H9 (cell line): ENCODE data around the gene SRP54. TPM values are rescaled to one million over a fixed set of nuclear protein-coding genes. Genes with fewer than 3 reads are reported as not detected.

Experiments used
- DNase-seq: peaks from one replicate; pipeline ENCODE4 v3.0.0-alpha.2; 2017
- H2AFZ ChIP-seq: one replicate; pipeline ENCODE4 v1.6.1; 2013; ENCODE audit warnings: mild to moderate bottlenecking, low read length, control low read depth, moderate library complexity
- H2AK5ac ChIP-seq: 2 replicates; pipeline ENCODE4 v1.6.1; 2013; ENCODE audit warnings: low read length, control low read depth, mixed read lengths; ENCODE audit not compliant: insufficient read length
- H2BK120ac ChIP-seq: one replicate; pipeline ENCODE4 v1.6.1; 2013; ENCODE audit warnings: low read depth, mild to moderate bottlenecking, low read length, control low read depth, inconsistent platforms; ENCODE audit not compliant: poor library complexity, severe bottlenecking
- H2BK12ac ChIP-seq: 2 replicates; pipeline ENCODE4 v1.6.1; 2013; ENCODE audit warnings: low read length, control low read depth, mixed read lengths, low read depth; ENCODE audit not compliant: insufficient read length
- H2BK15ac ChIP-seq: 2 replicates; pipeline ENCODE4 v1.6.1; 2013; ENCODE audit warnings: low read depth, low read length, control low read depth
- H2BK20ac ChIP-seq: one replicate; pipeline ENCODE4 v1.6.1; 2013; ENCODE audit warnings: low read depth, mild to moderate bottlenecking, low read length, control low read depth, inconsistent platforms; ENCODE audit not compliant: poor library complexity, severe bottlenecking
- H2BK5ac ChIP-seq: 2 replicates; pipeline ENCODE4 v1.6.1; 2013; ENCODE audit warnings: low read length, control low read depth, mixed read lengths; ENCODE audit not compliant: insufficient read length
- H3K14ac ChIP-seq: 2 replicates; pipeline ENCODE4 v1.6.1; 2013; ENCODE audit warnings: low read length, control low read depth; ENCODE audit not compliant: insufficient read depth
- H3K18ac ChIP-seq: 2 replicates; pipeline ENCODE4 v1.6.1; 2013; ENCODE audit warnings: low read depth, mild to moderate bottlenecking, mixed read lengths, low read length, control low read depth; ENCODE audit not compliant: insufficient read length
- H3K23ac ChIP-seq: 2 replicates; pipeline ENCODE4 v1.6.1; 2013; ENCODE audit warnings: low read length, control low read depth, mixed read lengths, low read depth; ENCODE audit not compliant: insufficient read length
- H3K23me2 ChIP-seq: 2 replicates; pipeline ENCODE4 v1.6.1; 2013; ENCODE audit warnings: low read depth, mild to moderate bottlenecking, mixed read lengths, low read length, control low read depth; ENCODE audit not compliant: insufficient read length, poor library complexity, severe bottlenecking
- H3K27ac ChIP-seq: 2 replicates; pipeline ENCODE4 v1.5.1; 2013; ENCODE audit warnings: low read length, control low read depth, mixed read lengths, low read depth; ENCODE audit not compliant: insufficient read length
- H3K27me3 ChIP-seq: 2 replicates; pipeline ENCODE4 v1.6.1; 2013; ENCODE audit warnings: low read length, control low read depth, inconsistent platforms; ENCODE audit not compliant: insufficient read depth
- H3K4ac ChIP-seq: 2 replicates; pipeline ENCODE4 v1.6.1; 2013; ENCODE audit warnings: low read depth, mild to moderate bottlenecking, control low read depth, inconsistent platforms, low read length, moderate library complexity
- H3K4me1 ChIP-seq: 2 replicates; pipeline ENCODE4 v1.6.1; 2013; ENCODE audit warnings: low read length, control low read depth, inconsistent platforms; ENCODE audit not compliant: insufficient read depth
- H3K4me2 ChIP-seq: 2 replicates; pipeline ENCODE4 v1.6.1; 2013; ENCODE audit warnings: low read length, control low read depth, mixed read lengths; ENCODE audit not compliant: insufficient read length, insufficient read depth
- H3K56ac ChIP-seq: 2 replicates; pipeline ENCODE4 v1.6.1; 2013; ENCODE audit warnings: low read depth, mild to moderate bottlenecking, mixed read lengths, low read length, control low read depth; ENCODE audit not compliant: insufficient read length
- H3K79me1 ChIP-seq: 2 replicates; pipeline ENCODE4 v1.6.1; 2013; ENCODE audit warnings: low read depth, mild to moderate bottlenecking, moderate library complexity, low read length, control low read depth, inconsistent platforms; ENCODE audit not compliant: insufficient read depth, poor library complexity, severe bottlenecking
- H3K79me2 ChIP-seq: 2 replicates; pipeline ENCODE4 v1.6.1; 2013; ENCODE audit warnings: low read length, control low read depth, inconsistent platforms; ENCODE audit not compliant: insufficient read depth
- H3K9ac ChIP-seq: 2 replicates; pipeline ENCODE4 v1.6.1; 2013; ENCODE audit warnings: low read length, control low read depth, mixed read lengths; ENCODE audit not compliant: insufficient read length; ENCODE audit errors: extremely low read depth
- H3K9me3 ChIP-seq: one replicate; pipeline ENCODE4 v1.6.1; 2013; ENCODE audit warnings: low read depth, low read length, inconsistent platforms; ENCODE audit not compliant: control insufficient read depth
- H3T11ph ChIP-seq: one replicate; pipeline ENCODE4 v1.6.1; 2013; ENCODE audit warnings: mild to moderate bottlenecking, low read length, control low read depth, inconsistent platforms
- H4K20me1 ChIP-seq: one replicate; pipeline ENCODE4 v1.6.1; 2013; ENCODE audit not compliant: control insufficient read depth, insufficient read length, insufficient read depth
- H4K5ac ChIP-seq: 2 replicates; pipeline ENCODE4 v1.6.1; 2013; ENCODE audit warnings: low read depth, mild to moderate bottlenecking, mixed read lengths, low read length, control low read depth; ENCODE audit not compliant: insufficient read length
- H4K8ac ChIP-seq: replicated peaks from 2 replicates; pipeline ENCODE4 v1.6.1; 2013; ENCODE audit warnings: low read length, control low read depth, mixed read lengths, low read depth; ENCODE audit not compliant: insufficient read length
- H4K91ac ChIP-seq: 2 replicates; pipeline ENCODE4 v1.6.1; 2013; ENCODE audit warnings: low read depth, mild to moderate bottlenecking, moderate library complexity, mixed read lengths, low read length, control low read depth; ENCODE audit not compliant: insufficient read length
- H3K27ac Mint-ChIP-seq, 3 experiments: 2 replicates in 2 of 3; 3 replicates in 1 of 3; pipeline ENCODE4 v1.8.0; 2020 to 2021; ENCODE audit warnings: mixed read lengths in 3 of 3, mild to moderate bottlenecking in 1 of 3, moderate library complexity in 1 of 3
- H3K27me3 Mint-ChIP-seq: 2 replicates; pipeline ENCODE4 v1.8.0; 2021; ENCODE audit warnings: low read depth, mild to moderate bottlenecking, moderate library complexity, mixed read lengths
- H3K36me3 Mint-ChIP-seq, 3 experiments: 2 replicates in 2 of 3; 3 replicates in 1 of 3; pipeline ENCODE4 v1.8.0; 2020 to 2021; ENCODE audit warnings: low read depth in 3 of 3, mixed read lengths in 3 of 3; ENCODE audit not compliant: insufficient read depth in 1 of 3
- H3K4me1 Mint-ChIP-seq, 2 experiments: 2 replicates each; pipeline ENCODE4 v1.8.0; 2020; ENCODE audit warnings: mixed read lengths in 2 of 2
- H3K4me3 Mint-ChIP-seq, 2 experiments: 2 replicates in 1 of 2; 3 replicates in 1 of 2; pipeline ENCODE4 v1.8.0; 2020 to 2021; ENCODE audit warnings: mild to moderate bottlenecking in 2 of 2, mixed read lengths in 2 of 2, moderate library complexity in 1 of 2
- H3K9me3 Mint-ChIP-seq, 2 experiments: 2 replicates in 1 of 2; 3 replicates in 1 of 2; pipeline ENCODE4 v1.8.0; 2020; ENCODE audit warnings: mild to moderate bottlenecking in 2 of 2, mixed read lengths in 2 of 2, moderate library complexity in 1 of 2
- CTCF ChIP-seq: fragments of 200-600 bp; sonication (generic); conservative IDR thresholded peaks from 3 replicates; pipeline ENCODE4 v1.8.0; 2021; ENCODE audit warnings: antibody characterized with exemption, mild to moderate bottlenecking
- WGBS: extraction: QIAGEN DNeasy Blood & Tissue Kit; methylation state at CpG from one replicate; pipeline ENCODE4 v1.1.7; 2013; ENCODE audit warnings: missing lambda C conversion rate, low lambda C conversion rate, mixed read lengths; ENCODE audit not compliant: insufficient read length; ENCODE audit errors: extremely low coverage; 5-methylcytosine and 5-hydroxymethylcytosine counted together
- total RNA-seq: library from RNA; stranded (reverse); gene quantifications from 2 replicates; pipeline ENCODE4 v1.2.1, GENCODE V29; 2021

Gene SRP54
- total RNA-seq, 1 experiment from 2014 or later, result 57.7 TPM

GRCh38 chr14:34937876-34938275, 44.9 kb upstream of the SRP54 start:
- H2BK20ac ChIP-seq, result no peak overlapping the region
- no peaks in the 10 kb centered on the region for H4K20me1 ChIP-seq
- H3K14ac ChIP-seq, result no peak overlapping the region
- no peaks in the 10 kb centered on the region for H3K79me2 ChIP-seq
- H2AK5ac ChIP-seq, result no peak overlapping the region
- H3K4me2 ChIP-seq, result no peak overlapping the region
- H4K91ac ChIP-seq, result no peak overlapping the region
- Mint-ChIP-seq H3K9me3 (peaks cover 4 to 6% of the 10 kb centered on the region in 2 experiments; a peak in 2 of 5 replicates), H3K4me1 (no peaks in the 10 kb centered on the region), H3K4me3 (no peak overlapping the region), H3K27ac (no peak overlapping the region), H3K36me3 (peaks cover 0 to 4% (median 3%) of the 10 kb centered on the region in 3 experiments; a peak in 1 of 7 replicates), H3K27me3 (no peaks in the 10 kb centered on the region)
- H3K9me3 ChIP-seq, result no peaks in the 10 kb centered on the region
- no peak overlapping the region for H2BK120ac ChIP-seq
- no peak overlapping the region for H3K4ac ChIP-seq
- H3K27ac ChIP-seq, result no peak overlapping the region
- no peak for TF ChIP-seq CTCF
- H2BK15ac ChIP-seq, result no peak overlapping the region
- H3K4me1 ChIP-seq, result no peaks in the 10 kb centered on the region
- no peak overlapping the region for H3K18ac ChIP-seq
- H3K79me1 ChIP-seq, result no peaks in the 10 kb centered on the region
- H3K56ac ChIP-seq, result no peak overlapping the region
- no peak for DNase-seq
- H2BK12ac ChIP-seq, result no peak overlapping the region
- no peak overlapping the region for H3T11ph ChIP-seq
- H3K23ac ChIP-seq, result no peak overlapping the region
- H4K8ac ChIP-seq, result no peak overlapping the region
- no peak overlapping the region for H3K9ac ChIP-seq
- no peaks in the 10 kb centered on the region for H3K23me2 ChIP-seq
- WGBS, result no CpG with 5 or more reads among the region's 3 CpGs
- no peak overlapping the region for H2BK5ac ChIP-seq
- no peak overlapping the region for H2AFZ ChIP-seq
- H3K27me3 ChIP-seq, result no peaks in the 10 kb centered on the region
- H4K5ac ChIP-seq, result no peak overlapping the region
